Stimulated activated CD8-positive, alpha-beta memory T cell treated with anti-CD3 and anti-CD28 coated beads, Interleukin-12 subunit alpha, Interleukin-12 subunit beta, amount 100 ng/mL, for 4 hours (primary cell): Measurements from ENCODE around the gene RPS6KB2.
"Not testable (repeated sequence)": the region's sequence is repeated elsewhere in the genome, so short reads cannot be mapped to it uniquely, and the experiment has no call there.

Experiments
- DNase-seq: peaks from one replicate; pipeline ENCODE4 v3.0.0-alpha.2; 2020; ENCODE audit warnings: low read depth

The RPS6KB2 gene

GRCh38 chr11:67397986-67398660 lies 30.2 kb upstream of the RPS6KB2 start:
- no peak for DNase-seq

- no peak for DNase-seq
These were observed 29.4 kb upstream of the RPS6KB2 start for GRCh38 chr11:67398661-67399563.

GRCh38 chr11:67400251-67400941 lies 27.9 kb upstream of the RPS6KB2 start:
- DNase-seq = no peak

- DNase-seq = no peak
These were observed 27.3 kb upstream of the RPS6KB2 start for GRCh38 chr11:67400942-67401494.

GRCh38 chr11:67401495-67402191 lies 26.7 kb upstream of the RPS6KB2 start, which contains the start of gene PPP1CA:
PPP1CA (minus strand) TSS chr11:67401858; CDS start chr11:67401782, 76 bp downstream.
- peak; percentile 88 for DNase-seq

- not testable (repeated sequence) for DNase-seq
These were observed 26.0 kb upstream of the RPS6KB2 start for GRCh38 chr11:67402192-67402839.

GRCh38 chr11:67403085-67403484 lies 25.2 kb upstream of the RPS6KB2 start:
- not testable (repeated sequence) for DNase-seq

- peak; percentile 41 for DNase-seq
These were observed 23.6 kb upstream of the RPS6KB2 start for GRCh38 chr11:67404515-67405195.

- no peak for DNase-seq
These were observed 23.1 kb upstream of the RPS6KB2 start for GRCh38 chr11:67405196-67405567.

GRCh38 chr11:67405688-67406339 lies 22.5 kb upstream of the RPS6KB2 start:
- no peak for DNase-seq

GRCh38 chr11:67406420-67406968 lies 21.8 kb upstream of the RPS6KB2 start:
- DNase-seq = no peak

GRCh38 chr11:67406969-67407687 lies 21.2 kb upstream of the RPS6KB2 start:
- DNase-seq = no peak

GRCh38 chr11:67407688-67408163 lies 20.6 kb upstream of the RPS6KB2 start:
- DNase-seq = no peak

GRCh38 chr11:67408437-67409200 lies 19.7 kb upstream of the RPS6KB2 start:
- no peak for DNase-seq

GRCh38 chr11:67409261-67409666 lies 19.0 kb upstream of the RPS6KB2 start:
- peak; percentile 39 for DNase-seq

- no peak for DNase-seq
These were observed 18.4 kb upstream of the RPS6KB2 start for GRCh38 chr11:67409781-67410368.

- no peak for DNase-seq
These were observed 17.9 kb upstream of the RPS6KB2 start for GRCh38 chr11:67410369-67410831.
